Tibial nerve (tissue), 3 donors: ENCODE results near the gene KLHL30.

Experiments used
- CTCF ChIP-seq, 5 experiments: fragments of 200-600 bp in 3 of 5; fragments of 450-650 bp in 2 of 5; sonication (generic) in 3 of 5; IDR thresholded peaks; one replicate each; pipeline ENCODE4 v1.5.1; 2016 to 2019; ENCODE audit warnings: antibody characterized with exemption in 5 of 5, mild to moderate bottlenecking in 3 of 5, moderate library complexity in 2 of 5
- POLR2A ChIP-seq, 2 donors: fragments of 450-650 bp; IDR thresholded peaks; one replicate each; pipeline ENCODE4 v1.6.1; 2017; ENCODE audit warnings: antibody characterized with exemption in 2 of 2, mild to moderate bottlenecking in 2 of 2, moderate library complexity in 2 of 2

DNA sequence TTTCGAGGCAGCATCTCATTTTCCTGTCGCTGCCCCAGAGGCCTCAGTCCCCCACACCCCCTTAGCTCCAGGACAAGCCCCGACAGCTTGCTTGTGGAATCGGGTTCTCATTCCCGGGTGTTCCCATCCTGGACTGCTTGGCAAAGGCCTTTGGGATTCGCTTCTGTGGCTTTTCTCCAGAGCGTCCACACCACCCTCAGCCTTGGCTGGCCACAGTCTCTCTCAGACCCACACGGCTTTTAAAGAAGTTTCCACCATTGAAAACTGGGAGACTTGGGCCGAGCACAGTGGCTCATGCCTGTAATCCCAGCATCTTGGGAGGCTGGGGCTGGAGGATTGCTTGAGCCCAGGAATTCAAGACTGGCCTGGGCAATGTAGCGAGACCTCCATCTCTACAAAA is 35.6 kb upstream of the KLHL30 start:
- TF ChIP-seq CTCF (IDR thresholded peaks at IDR 0.05) (no peak), POLR2A (IDR thresholded peaks at IDR 0.05) (no peak)
